SU-DHL-6 (cell line): ENCODE data around the gene DDX54.

ENCODE experiments used
- H2AFZ ChIP-seq: fragments of 200-600 bp; sonication (generic); 2 replicates; pipeline ENCODE4 v1.6.1; 2014; ENCODE audit warnings: low read depth, mild to moderate bottlenecking, moderate library complexity, mixed read lengths, antibody characterized with exemption, low read length; ENCODE audit not compliant: severe bottlenecking
- H3F3A ChIP-seq: fragments of 200-600 bp; shearing (Covaris generic); 2 replicates; pipeline ENCODE4 v1.6.0; 2016; ENCODE audit warnings: antibody characterized with exemption, mild to moderate bottlenecking; ENCODE audit not compliant: insufficient read depth
- H3K27ac ChIP-seq: fragments of 200-600 bp; sonication (generic); 2 replicates; pipeline ENCODE4 v1.5.1; 2016; ENCODE audit warnings: low read depth, mild to moderate bottlenecking, low read length, moderate library complexity, mixed read lengths
- H3K27me3 ChIP-seq: fragments of 200-600 bp; sonication (generic), shearing (Covaris generic); 2 replicates; pipeline ENCODE4 v1.6.0; 2014; ENCODE audit warnings: mild to moderate bottlenecking, low read length
- H3K36me3 ChIP-seq: fragments of 200-600 bp; sonication (generic); 2 replicates; pipeline ENCODE4 v1.6.1; 2014; ENCODE audit warnings: mild to moderate bottlenecking, low read length, mixed read lengths
- H3K4me2 ChIP-seq: fragments of 300-600, 200-600 bp; shearing (Covaris generic), sonication (generic); 2 replicates; pipeline ENCODE4 v1.6.0; 2014; ENCODE audit warnings: low read length, low read depth, mild to moderate bottlenecking; ENCODE audit not compliant: poor library complexity, severe bottlenecking
- H3K4me3 ChIP-seq: fragments of 200-600 bp; sonication (generic); 2 replicates; pipeline ENCODE4 v1.5.1; 2014; ENCODE audit warnings: antibody characterized with exemption, low read length, mild to moderate bottlenecking, mixed read lengths; ENCODE audit not compliant: insufficient read depth, poor library complexity, severe bottlenecking
- H3K79me2 ChIP-seq: fragments of 200-600 bp; sonication (generic); 2 replicates; pipeline ENCODE4 v1.6.1; 2014; ENCODE audit warnings: mild to moderate bottlenecking, low read length, moderate library complexity; ENCODE audit not compliant: insufficient read depth
- H3K9ac ChIP-seq: fragments of 200-600 bp; sonication (generic); 2 replicates; pipeline ENCODE4 v1.7.0; 2014; ENCODE audit warnings: mild to moderate bottlenecking, low read length
- H3K9me2 ChIP-seq: fragments of 200-600 bp; sonication (generic); replicated peaks from 2 replicates; pipeline ENCODE4 v1.6.1; 2014; ENCODE audit warnings: low read length; ENCODE audit not compliant: insufficient read depth
- H3K9me3 ChIP-seq: fragments of 200-600 bp; sonication (generic); 2 replicates; pipeline ENCODE4 v1.6.1; 2014; ENCODE audit warnings: low read length, mixed read lengths; ENCODE audit not compliant: insufficient read depth
- H4K20me1 ChIP-seq: fragments of 200-600 bp; sonication (generic); 2 replicates; pipeline ENCODE4 v1.6.1; 2014; ENCODE audit warnings: low read depth, mild to moderate bottlenecking, antibody characterized with exemption, low read length, moderate library complexity, mixed read lengths
- CTCF ChIP-seq: fragments of 200-600 bp; sonication (generic); IDR thresholded peaks from one replicate; pipeline ENCODE4 v1.5.1; 2017; ENCODE audit warnings: antibody characterized with exemption, mild to moderate bottlenecking, low read length, moderate library complexity; ENCODE audit not compliant: insufficient read depth, poor library complexity, severe bottlenecking
- EZH2phosphoT487 ChIP-seq: fragments of 200-600 bp; sonication (generic), shearing (Covaris generic); conservative IDR thresholded peaks from 2 replicates; pipeline ENCODE4 v1.6.1; 2018; ENCODE audit warnings: mild to moderate bottlenecking, antibody characterized with exemption, low read length, moderate library complexity, mixed read lengths

DDX54 gene

GRCh38 chr12:113159937-113160336, 25.3 kb downstream of the DDX54 start:
- Histone ChIP-seq H3K79me2 (no peaks in the 10 kb centered on the region), H3K4me2 (no peak overlapping the region), H2AFZ (no peak overlapping the region), H3K27ac (peak overlapping the region; percentile 10; the same call in 1 of the 2 replicates), H3K36me3 (no peaks in the 10 kb centered on the region; the same call in 1 of the 2 replicates), H3K9me3 (no peaks in the 10 kb centered on the region), H3F3A (peaks cover 26% of the 10 kb centered on the region), H4K20me1 (no peaks in the 10 kb centered on the region), H3K4me3 (no peak overlapping the region), H3K9me2 (no peaks in the 10 kb centered on the region), H3K9ac (no peak overlapping the region), H3K27me3 (no peaks in the 10 kb centered on the region)
- TF ChIP-seq CTCF (no peak), EZH2phosphoT487 (no peak)

- TF ChIP-seq EZH2phosphoT487 (no peak), CTCF (no peak)
- Histone ChIP-seq H3K36me3 (no peaks in the 10 kb centered on the region), H3F3A (peaks cover 26% of the 10 kb centered on the region), H3K9me3 (no peaks in the 10 kb centered on the region), H2AFZ (no peak overlapping the region), H3K9me2 (no peaks in the 10 kb centered on the region), H3K4me3 (no peak overlapping the region), H3K27ac (no peak overlapping the region), H3K9ac (no peak overlapping the region), H3K27me3 (no peaks in the 10 kb centered on the region), H3K4me2 (no peak overlapping the region), H3K79me2 (no peaks in the 10 kb centered on the region), H4K20me1 (no peaks in the 10 kb centered on the region)
Measured at GRCh38 chr12:113158439-113159203, 26.7 kb downstream of the DDX54 start.

DNA sequence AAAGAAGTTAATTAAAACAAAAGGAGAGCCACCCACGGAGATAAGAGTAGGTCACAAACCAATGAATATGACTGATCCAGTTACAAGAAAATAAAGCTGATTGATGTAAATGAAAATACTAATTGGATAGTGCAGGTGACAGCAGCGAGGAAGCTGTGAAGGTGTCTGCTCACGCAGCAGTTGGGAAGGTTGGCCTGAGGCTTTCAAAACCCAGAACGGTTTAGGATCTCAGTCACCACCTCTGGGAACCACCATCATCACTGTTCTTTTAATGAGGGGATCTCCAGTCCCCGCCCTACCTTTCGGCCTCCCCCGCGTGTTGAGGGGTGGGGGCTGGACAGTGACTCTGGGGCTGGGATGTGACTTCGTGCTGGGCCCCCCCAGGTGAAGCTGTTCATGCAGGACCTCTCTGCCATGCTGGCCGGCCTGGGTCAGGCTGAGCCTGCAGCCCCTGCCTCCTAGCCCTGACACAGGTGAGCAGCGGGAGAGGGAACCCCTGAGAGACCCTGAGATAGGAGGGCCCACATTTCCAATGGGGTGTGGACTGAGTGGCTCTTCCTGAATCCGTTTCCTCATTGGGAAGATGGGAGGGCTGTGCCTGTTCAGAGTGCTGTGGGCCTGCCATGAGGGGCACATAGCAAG, 27.9 kb downstream of the DDX54 start:
- H3K4me2 ChIP-seq: no peak overlapping the region

More for the DNA sequence above, 27.9 kb downstream of the DDX54 start:
- Histone ChIP-seq H2AFZ (no peak overlapping the region), H4K20me1 (no peaks in the 10 kb centered on the region), H3K9me2 (no peaks in the 10 kb centered on the region), H3K9ac (no peak overlapping the region), H3K79me2 (no peaks in the 10 kb centered on the region), H3K9me3 (no peaks in the 10 kb centered on the region), H3K4me3 (no peak overlapping the region), H3K27me3 (no peaks in the 10 kb centered on the region), H3K36me3 (no peaks in the 10 kb centered on the region), H3K27ac (no peak overlapping the region; the same call in 1 of the 2 replicates), H3F3A (peaks cover 29% of the 10 kb centered on the region)
- TF ChIP-seq EZH2phosphoT487: no peak
- TF ChIP-seq CTCF: no peak
